Measurements from ENCODE around the gene RAB6C.
"Not testable (repeated sequence)": the region's sequence is repeated elsewhere in the genome, so short reads cannot be mapped to it uniquely, and the experiment has no call there.

RAB6C gene

DNA sequence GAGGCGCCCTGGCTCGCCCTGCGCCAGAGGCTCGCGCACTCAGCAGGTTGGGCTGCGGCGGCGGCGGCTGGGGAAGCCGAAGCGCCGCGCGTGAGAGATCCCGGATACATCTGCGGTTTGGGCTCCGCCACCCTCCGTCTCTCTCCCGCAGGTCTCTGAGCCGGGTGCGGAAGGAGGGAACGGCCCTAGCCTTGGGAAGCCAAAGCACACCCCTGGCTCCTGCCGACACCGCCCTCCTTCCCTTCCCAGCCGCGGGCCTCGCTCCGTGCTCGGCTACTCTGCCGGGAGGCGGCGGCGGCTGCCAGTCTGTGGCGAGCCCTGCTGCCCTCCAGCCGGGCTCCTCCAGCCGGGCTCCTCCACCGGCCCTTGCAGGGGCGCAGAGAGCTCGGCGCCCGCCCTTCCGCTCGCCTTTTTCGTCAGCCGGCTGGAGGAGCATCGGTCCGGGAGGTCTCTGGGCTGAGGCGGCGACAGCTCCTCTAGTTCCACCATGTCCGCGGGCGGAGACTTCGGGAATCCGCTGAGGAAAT is at the start of gene RAB6C:
RAB6C (plus strand) TSS at position 38 of the 527 bp plus-strand sequence; CDS start at position 488, 450 bp downstream.
- DNase-seq = not testable (repeated sequence)

DNA sequence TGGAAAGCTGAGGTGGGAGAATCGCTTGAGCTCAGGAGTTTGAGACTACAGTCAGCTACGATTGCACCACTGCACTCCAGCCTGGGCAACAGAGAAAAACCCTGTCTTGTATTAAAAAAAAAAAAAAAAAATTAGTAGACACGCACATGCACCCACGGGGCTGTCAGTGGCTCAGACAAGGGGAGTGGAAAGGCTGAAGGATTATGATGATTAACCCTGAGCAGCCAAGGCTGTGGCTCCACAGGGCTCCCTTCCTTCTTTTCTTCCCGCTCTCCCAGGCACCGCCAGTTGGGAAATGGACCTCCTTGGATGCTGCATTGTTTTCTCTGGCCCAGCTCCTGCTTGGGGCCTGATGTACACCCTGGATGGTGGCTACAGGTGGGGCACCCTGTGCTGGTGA is 49.0 kb upstream of the RAB6C start:
- DNase-seq = no peak

DNA sequence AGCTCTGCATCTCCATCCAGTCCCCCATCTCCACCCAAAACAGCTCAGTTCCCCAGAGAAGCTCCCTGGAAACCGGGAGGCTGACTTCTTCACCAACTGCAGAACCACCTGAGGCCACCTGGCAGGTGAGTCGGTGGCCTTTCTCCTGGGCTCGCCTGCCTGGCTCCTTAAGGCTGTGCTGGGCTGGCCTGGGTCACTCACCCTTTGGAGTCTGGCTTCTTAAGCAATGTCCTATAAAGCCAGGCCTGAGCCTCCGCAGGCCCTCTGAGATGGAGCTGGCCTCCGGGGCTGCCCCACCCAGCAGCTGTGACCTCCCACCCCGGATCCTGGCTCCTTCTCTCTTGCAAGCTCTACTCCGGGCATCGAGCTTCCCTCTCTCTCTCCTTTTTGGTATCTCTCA is 46.1 kb upstream of the RAB6C start:
- not testable (repeated sequence) for DNase-seq

DNA sequence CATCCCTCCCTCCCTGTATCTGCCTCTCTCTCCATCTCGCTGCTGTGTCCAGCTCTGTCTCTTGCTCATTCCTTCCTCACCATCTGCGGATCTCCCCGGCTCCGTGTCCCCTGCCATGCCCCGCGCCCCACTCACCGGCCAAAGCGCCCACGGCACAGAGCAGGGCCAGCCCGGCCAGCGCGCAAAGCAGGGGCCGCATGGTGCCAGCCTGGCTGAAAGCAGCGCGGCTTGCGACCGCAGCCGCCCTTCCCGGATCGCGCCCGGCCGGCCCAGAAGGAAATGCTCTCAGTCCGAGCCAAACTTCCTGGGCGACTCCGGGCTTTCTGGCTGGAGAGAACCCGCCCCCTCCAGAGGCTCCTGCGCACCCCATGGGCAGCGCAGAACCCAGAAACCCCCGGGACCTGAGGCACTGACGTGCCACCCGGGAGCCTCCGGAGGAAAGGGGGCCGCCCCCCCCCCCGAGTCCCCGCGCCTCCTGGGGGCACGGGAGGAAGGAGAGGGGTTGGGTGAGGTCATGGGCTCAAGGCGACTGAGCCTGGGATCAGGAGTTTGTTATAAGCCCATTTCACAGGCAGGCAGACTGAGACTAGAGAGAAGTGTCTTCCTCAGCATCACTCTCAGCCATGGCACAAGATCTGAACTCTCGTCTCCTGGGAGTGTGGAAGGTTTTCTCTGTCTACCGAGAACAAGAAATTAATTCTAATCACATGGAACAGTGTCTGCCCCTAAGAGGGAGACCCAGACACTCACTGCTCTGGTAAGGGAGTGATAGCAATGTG is 45.2 kb upstream of the RAB6C start:
- no peak for DNase-seq

DNA sequence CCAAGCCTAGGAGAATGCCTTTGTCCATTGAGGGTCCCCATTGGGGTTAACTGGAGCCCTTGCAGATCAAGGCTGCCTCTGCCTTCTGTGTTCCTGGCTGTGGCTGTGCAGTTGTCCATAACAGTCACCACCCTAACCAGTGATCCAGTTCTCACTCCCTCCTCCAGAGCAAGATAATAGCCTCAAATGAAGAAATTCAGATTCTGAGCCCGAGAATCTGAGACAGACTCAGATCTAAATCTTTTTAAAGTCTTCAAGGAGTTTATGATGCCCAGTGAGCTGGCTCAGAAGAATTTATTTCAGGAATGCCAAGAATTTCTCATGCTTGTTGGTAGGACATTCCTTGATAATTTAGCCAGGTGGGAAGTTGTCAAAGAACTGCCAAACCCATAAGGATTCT is 44.3 kb upstream of the RAB6C start:
- peak in 1 of 2 experiments; percentile 7 for DNase-seq

DNA sequence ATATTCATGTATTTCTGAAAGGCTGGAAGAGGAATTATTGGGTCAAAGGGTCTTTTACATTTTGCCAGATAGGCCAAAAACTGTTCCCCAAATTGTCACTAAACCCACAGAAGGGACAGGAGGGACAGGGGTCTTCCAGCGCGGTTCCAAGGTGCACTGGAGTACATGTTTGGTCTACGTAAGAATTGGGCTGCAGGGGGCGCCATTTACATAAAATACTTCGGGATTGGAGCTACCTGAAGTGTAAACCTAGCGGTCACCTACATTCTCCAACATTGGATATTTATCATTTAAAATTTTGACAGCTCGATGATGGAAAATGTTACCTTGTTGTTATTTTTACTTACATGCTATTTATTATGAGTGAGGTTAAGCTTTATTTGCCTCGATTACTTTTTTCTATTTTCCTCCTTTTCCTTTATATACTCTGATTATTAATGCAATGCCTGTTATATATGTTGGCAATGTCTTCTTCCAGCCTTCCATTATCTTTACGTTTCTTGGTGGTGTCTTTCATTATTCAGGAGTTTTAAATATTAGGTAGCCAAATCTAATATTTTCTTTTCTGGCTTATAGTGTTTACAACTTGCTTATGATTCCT is 43.0 kb upstream of the RAB6C start:
- DNase-seq = no peak

GRCh38 chr2:129938850-129939471 is 40.5 kb upstream of the RAB6C start:
- DNase-seq = not testable (repeated sequence)

- not testable (repeated sequence) for DNase-seq
Observed at GRCh38 chr2:129943456-129943855, 36.0 kb upstream of the RAB6C start.

GRCh38 chr2:129945557-129945956 is 33.9 kb upstream of the RAB6C start:
- DNase-seq = no peak

GRCh38 chr2:129947712-129948111 is 31.8 kb upstream of the RAB6C start:
- DNase-seq = not testable (repeated sequence)

- DNase-seq = not testable (repeated sequence)
Observed at GRCh38 chr2:129956171-129956570, 23.3 kb upstream of the RAB6C start.

GRCh38 chr2:129957891-129958290 is 21.6 kb upstream of the RAB6C start:
- no peak for DNase-seq

GRCh38 chr2:129958736-129959135 is 20.7 kb upstream of the RAB6C start:
- DNase-seq = not testable (repeated sequence)

- not testable (repeated sequence) for DNase-seq
Observed at GRCh38 chr2:129968605-129969004, 10.9 kb upstream of the RAB6C start.

DNA sequence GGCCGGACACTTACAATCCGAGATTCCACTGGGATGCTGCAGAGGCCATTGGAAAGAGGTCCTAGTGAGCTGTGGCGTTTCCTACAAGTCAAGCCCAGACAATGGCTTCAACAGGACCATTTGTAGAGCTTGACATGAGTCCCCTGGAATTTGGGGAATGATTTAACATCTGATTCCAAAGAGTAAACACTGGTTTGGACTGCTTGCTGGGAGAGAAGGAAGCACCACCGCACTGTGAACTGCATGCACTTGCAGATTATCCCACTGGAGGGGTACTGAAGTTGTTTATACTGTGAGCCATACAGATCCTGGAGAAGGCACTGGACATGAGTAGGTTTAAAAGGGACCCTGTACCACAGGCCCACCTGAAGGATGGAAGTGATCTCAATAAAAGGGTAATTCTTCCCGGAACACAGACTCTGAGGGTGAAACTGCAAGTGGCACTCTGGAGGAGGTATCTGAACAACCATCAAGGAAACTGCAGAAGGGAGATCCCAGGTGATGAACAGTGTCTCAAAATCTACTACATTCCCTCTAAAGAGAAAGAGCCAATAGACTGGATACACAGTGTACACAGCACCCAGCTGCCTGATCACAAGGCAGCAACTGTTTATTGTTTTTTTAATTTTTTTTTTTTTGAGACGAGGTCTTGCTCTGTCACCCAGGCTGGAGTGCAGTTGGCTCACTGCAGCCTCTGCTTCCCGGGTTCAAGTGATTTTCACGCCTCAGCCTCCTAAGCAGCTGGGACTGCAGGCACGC is 4.3 kb upstream of the RAB6C start:
- DNase-seq = no peak

DNA sequence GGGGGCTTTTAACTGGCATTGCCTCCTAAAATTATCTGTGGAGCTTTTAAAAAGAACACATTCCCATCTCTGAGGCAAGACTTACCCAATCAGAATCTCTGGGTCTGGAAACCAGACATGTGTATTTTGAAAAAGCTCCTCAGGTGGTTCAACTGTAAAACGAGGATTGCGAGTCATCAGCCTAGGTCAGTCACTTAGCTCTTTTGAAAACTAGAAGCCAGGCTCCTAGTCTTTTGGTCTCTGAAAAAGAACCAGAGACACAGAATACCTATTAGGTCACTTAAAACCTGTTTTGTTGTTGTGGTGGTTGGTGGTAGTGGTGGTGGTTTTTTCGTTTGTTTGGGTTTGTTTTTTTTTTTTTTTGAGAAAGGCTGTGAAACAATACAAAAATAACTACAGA is 2.5 kb upstream of the RAB6C start:
- DNase-seq = not testable (repeated sequence)

DNA sequence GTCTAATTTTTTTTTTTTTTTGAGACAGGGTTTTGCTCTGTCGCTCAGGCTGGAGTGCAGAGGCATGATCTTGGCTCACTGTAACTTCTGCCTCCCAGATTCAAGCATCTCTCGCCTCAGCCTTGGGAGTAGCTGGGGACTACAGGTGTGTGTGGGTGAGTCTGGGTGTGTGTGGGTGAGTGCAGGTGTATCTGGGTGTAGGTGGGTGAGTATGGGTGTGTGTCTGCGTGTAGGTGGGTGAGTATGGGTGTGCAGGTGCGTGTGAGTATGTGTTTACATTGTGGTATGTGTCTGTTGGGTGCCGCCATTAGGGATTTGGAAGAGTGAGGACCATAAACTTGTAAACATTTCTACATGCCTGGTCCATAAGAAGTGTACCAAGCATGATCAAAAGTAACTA is 1.5 kb upstream of the RAB6C start:
- DNase-seq = no peak

GRCh38 chr2:129980246-129980645 is 780 bp downstream of the RAB6C start:
- not testable (repeated sequence) for DNase-seq

- DNase-seq = not testable (repeated sequence)
Observed at GRCh38 chr2:129981689-129982088, 2.2 kb downstream of the RAB6C start.

DNA sequence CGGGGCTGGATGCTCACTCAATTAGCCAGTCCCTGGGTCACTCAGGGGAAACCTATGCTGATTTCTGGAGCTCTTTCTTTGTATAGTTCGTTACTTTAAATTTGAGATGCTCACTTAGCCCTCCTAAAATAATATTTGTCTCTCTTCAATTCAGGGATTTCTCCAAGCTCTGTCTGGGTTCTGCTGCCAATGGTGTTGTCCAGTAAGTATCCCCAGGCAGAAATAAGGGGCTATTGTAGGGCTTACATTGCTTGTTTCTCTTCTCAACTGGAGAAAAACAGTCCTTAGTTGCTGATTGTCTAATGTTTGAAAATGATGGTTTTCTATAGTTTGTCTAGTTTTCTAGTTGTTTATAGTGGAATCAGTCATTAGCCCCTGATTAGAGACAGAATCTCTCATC is 5.0 kb downstream of the RAB6C start:
- DNase-seq = no peak

DNA sequence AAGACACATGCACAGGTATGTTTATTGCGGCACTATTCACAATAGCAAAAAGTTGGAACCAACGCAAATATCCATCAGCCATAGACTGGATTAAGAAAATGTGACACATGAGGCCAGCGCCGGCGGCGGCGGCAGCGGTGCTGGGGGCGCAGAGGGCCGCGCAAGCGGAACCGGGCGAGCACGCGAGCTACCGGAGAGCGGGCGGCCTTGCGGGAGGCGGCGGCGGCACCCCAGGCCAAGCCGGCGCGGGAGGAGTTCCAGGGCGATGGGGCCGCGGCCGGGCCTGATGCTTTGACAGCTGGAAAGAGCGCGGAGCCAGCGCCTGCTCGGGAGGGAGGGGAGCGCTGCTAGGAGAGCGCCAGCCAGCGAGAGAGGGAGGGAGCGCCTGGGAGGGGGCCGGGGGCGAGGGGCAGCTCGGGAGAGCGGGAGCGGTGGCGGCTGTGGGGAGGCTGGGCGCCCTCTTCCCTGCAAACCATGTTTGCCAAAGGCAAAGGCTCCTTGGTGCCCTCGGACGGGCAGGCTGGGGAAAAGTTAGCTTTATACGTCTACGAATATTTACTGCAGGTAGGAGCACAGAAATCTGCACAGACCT is 13.0 kb downstream of the RAB6C start:
- DNase-seq = not testable (repeated sequence)

GRCh38 chr2:129993151-129993550 is 13.7 kb downstream of the RAB6C start:
- not testable (repeated sequence) for DNase-seq
